ENCODE data around the gene GABPB2.

The GABPB2 gene

DNA sequence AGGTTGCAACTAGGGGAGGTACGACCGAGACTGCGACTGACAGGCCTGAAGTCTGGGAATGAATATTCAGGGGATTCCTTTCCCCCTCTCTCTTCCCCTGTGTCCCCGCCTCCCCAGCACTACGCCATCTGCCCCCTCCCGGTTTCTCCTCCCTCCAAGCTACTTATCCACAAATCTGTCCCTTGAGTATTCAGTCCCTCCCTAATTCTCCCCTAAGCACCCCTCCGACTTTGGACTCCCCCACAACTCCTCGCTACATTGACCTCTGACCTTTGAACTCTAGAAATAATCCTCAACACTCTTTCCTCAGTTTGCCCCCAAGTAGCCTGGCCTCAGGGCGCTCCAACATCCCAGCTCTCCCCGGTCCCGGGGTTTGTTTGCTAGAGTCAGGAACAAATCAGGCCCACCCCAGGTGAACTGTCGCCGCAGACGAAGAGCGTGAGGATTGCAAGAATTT, 94.7 kb downstream of the GABPB2 start:
- peak; percentile 60 for DNase-seq (ENCODE audit: low spot score)

DNA sequence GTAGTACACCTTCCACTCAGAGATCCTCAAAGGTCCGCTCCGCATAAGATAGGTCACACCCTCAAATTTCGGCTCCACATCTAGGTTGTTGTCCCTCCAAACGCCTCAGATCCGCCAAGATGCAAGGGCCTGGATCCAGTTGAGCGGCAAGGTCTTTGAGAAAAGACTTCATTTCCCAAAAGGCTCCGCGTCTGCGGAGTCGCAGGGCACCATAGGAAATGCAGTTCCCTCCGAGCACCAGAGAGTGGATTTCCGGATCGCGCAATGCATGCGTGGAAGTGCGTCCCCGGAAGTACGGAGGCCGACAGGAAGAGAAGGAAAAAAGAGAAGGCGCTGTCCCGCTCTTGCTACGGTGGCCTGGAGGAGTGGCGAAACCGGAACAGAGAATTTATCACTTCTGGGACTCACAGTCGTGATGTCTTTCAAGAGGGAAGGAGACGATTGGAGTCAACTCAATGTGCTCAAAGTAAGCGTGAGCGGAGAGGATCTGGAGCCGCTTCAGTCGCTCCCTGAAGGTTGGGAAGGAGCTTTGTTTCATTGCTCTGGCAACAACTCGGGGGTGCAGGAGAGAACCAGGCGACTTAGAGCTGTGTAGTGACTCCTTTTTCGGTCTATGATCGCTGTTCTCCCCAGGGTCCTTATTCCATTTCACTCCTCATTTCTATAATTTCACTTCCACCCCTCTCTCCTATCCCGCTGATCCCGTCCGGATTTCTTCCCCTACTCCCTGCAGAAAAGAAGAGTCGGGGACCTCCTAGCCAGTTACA, 95.4 kb downstream of the GABPB2 start, which contains the start of the genes LYSMD1 and SCNM1:
TSS of gene LYSMD1 (minus strand) at position 165 of the 767 bp plus-strand sequence. CDS start 644 bp downstream, outside the sequence.
TSS of gene SCNM1 (plus strand) at position 407 of the 767 bp plus-strand sequence. CDS start at position 416, 9 bp downstream.
- DNase-seq (ENCODE audit: low spot score) = peak; percentile 96

DNA sequence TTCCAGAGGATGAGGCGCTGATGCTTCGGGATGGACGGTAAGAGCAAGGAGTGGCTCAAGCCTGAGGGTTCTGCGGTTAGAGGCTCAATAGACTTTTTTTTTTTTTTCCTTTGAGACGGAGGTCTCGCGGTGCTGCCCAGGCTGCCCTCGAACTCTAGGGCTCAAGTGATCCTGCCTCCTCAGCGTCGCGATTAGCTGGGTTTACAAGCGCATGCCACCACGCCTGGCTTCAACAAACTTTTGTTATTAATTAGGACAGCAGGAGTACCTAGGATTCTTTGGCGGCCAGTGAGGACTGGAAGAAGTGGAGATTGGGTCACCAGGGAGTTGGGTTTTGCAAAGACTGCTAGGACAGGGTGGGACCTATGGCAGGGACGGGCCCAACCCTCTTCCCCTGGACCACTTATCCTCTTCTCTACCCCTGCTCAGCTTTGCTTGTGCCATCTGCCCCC, 96.0 kb downstream of the GABPB2 start:
- peak; percentile 73 for DNase-seq (ENCODE audit: low spot score)

DNA sequence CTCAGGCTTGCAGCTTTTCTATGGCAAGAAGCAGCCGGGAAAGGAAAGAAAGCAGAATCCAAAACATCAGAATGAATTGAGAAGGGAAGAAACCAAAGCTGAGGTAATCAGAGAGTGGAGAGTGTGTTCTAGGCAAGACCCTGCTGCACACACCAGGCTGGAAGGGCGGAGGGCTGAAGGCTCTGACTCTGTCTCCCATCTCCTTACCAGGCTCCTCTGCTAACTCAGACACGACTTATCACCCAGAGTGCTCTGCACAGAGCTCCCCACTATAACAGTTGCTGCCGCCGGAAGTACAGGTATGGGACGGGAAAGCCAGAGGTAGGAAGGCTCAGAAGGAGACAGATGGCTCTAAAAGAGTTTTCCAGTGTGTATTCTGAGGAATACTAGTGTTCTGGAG, 96.6 kb downstream of the GABPB2 start:
- DNase-seq (ENCODE audit: low spot score) = no peak

DNA sequence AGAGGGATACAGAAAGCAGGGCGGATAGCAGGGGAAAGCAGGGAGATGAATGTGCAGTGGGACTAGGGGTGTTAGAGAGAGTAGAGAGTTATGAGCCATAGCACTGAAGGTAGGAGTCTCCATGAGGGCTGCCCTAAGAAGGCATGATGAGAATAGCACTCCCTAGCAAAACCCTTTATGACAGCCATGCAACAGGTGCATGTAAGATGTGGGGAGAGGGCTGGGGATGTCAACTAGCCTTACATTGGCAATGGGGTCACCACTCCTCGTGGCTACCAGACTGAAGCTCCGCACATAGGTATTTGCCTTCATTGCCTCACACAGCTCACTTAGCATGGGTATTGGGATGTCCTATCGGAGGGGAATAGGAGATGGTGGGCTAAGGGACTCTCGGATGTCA, 100.6 kb downstream of the GABPB2 start:
- no peak for DNase-seq (ENCODE audit: low spot score)

Measured in hepatic stellate cell (primary cell).